Colon (tissue), 2 donors: ENCODE results near the gene NDUFS4.
"Not testable (repeated sequence)": the region's sequence is repeated elsewhere in the genome, so short reads cannot be mapped to it uniquely, and the experiment has no call there.

Source experiments
- FAIRE-seq: peaks from 2 replicates; lab custom pipeline; 2012; peaks lifted over from hg19 to GRCh38; lab: Jason Lieb, UNC
- donor health status: control.
- donor health status: control.

The NDUFS4 gene

GRCh38 chr5:53560506-53561191 lies at the start of gene NDUFS4:
Gene NDUFS4, plus strand, starts transcription at chr5:53560639. Its CDS starts 24 bp downstream, at chr5:53560663.
- FAIRE-seq: no peak

GRCh38 chr5:53512539-53512938 lies 47.9 kb upstream of the NDUFS4 start:
- no peak for FAIRE-seq

- FAIRE-seq: no peak
These were observed 44.5 kb upstream of the NDUFS4 start for GRCh38 chr5:53515988-53516387.

DNA sequence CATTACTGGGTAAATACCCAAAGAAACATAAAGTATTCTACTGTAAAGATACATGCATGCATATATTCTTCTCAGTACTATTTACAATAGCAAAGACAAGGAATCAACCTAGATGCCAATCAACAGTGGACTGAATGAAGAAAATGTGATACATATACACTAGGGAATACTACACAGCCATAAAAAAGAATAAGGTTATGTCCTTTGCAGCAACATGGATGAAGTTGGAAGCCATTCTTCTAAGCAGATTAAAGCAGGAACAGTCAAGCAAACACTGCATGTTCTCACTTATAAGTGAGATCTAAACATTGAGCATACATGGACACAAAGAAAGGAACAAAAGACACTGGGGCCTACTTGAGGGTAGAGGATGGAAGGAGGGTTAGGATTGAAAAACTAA lies 39.6 kb upstream of the NDUFS4 start:
- no peak for FAIRE-seq

DNA sequence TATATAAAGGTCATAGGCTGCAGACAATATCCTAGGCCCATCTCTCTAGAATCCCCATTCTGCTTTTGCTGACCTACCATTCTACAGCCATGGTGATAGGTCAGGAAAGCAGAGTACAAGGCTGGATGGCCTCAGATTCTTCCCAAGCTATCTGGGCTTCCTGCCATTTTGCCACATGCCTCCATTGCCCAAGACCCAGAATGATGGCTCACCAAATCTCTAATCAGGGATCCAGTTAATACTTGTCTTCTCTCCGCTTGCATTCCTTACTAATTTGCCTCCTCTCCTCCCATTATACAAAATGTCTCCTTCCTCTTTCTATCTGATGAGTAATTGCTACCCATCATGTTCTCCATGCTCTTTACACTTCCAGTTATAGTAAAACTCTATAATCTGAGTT lies 22.7 kb upstream of the NDUFS4 start:
- no peak for FAIRE-seq

DNA sequence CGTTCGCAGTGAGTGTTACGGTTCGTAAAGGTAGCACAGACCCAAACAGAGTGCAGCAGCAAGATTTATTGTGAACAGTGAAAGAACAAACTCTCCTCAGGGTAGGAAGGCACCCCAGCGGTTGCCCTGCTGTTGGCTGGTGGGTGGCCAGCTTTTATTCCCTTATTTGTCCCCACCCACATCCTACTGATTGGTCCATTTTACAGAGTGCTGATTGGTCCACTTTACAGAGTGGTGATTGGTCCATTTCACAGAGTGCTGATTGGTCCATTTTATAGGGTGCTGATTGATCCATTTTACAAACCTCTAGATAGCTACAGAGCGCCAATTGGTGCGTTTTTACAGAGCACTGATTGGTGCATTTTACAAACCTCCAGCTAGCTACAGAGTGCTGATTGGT lies 19.7 kb upstream of the NDUFS4 start:
- FAIRE-seq: not testable (repeated sequence)

GRCh38 chr5:53541859-53542258 lies 18.6 kb upstream of the NDUFS4 start:
- FAIRE-seq: no peak

DNA sequence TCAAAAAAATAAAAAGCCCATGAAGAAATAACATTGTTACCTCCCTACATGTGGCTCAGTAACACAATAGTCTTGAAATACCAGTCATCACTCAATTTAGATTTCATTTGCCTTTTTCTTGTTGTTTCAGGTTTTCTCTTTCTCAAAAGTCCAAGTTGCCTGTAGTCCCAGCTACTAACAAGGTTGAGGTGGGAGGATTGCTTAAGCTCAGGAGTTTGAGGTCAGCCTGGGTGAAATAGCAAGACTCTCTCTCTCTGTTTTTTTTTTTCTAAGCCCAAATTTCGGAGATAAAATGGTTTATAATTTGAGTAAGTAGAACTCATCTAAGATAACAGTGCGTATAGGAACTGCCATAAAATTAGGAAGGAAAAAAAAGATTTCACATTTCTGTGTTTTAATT lies 17.5 kb upstream of the NDUFS4 start:
- FAIRE-seq: no peak

DNA sequence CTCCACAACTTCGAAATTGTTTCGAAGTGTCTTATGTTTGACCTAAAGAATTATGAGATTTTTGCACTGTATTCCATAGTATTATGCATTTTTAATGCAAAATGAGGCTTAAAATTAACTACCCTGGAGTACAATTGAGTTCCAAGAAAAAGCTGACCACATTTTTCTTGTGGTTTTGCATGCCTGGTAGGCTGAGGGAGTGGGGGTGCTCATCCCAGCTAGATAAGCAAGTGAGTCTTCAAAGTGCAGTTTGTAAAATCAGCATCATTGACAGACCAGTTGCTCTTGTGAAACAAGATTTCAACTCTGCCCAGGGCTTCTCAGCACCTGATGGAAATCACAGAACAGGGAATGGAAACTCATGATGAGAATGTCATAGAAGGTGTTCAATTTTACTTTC lies 17.0 kb upstream of the NDUFS4 start:
- no peak for FAIRE-seq

DNA sequence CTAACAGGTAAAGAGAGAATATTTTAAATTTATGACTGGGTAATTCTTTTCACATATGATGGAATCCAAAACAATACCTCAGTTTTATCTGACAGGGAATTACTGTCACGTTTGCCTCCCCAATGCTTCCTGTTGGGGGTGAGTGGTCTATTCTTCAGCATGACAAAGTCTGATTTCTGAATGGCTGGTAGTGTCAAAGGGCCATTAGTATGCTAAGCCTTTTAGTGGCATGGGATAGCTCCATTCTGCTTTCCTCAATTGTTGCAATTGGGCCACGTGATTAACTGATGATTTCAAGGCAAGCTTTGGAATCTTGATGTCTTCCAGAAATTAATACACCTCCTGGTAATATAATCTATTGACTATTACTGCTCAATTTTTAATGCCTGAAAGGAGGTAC lies 14.7 kb upstream of the NDUFS4 start:
- FAIRE-seq: no peak

DNA sequence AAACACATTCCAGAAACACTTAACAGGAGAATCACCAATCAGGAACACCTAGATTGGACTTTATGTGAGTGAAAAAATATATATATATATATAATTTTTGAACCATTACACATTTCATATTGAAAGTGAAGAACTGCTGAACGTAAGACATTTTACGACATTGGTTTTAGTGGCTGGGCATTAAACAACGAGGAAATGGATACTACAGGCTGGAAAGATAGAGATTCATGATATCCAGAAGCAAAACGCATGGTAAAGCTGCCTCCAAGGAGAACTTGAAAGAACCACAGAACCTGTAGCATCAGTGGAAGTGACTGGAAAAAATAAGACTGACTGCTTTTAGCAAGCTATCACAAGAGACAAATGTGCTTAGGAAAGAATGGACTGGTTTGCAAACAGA lies 13.2 kb upstream of the NDUFS4 start:
- FAIRE-seq: no peak

GRCh38 chr5:53548501-53548900 lies 11.9 kb upstream of the NDUFS4 start:
- not testable (repeated sequence) for FAIRE-seq

DNA sequence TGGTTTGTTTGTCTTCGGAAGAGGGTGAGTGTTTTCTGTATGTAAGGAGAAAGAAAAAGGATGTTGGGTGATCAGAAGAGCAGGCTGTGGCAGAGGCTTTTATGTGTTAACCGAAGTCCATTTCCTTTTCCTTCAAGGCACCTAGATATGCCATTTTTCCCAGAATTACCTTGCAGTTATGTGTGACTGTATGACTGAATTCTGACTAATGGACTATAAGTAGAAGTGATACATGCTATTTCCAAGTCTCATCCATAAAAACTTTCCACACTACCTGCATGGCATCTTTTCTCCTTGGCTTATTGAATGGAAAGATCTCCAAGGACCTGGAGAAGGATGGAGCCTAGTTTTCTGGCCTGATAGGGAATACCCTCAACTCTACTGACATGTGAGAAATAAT lies 10.6 kb upstream of the NDUFS4 start:
- no peak for FAIRE-seq

DNA sequence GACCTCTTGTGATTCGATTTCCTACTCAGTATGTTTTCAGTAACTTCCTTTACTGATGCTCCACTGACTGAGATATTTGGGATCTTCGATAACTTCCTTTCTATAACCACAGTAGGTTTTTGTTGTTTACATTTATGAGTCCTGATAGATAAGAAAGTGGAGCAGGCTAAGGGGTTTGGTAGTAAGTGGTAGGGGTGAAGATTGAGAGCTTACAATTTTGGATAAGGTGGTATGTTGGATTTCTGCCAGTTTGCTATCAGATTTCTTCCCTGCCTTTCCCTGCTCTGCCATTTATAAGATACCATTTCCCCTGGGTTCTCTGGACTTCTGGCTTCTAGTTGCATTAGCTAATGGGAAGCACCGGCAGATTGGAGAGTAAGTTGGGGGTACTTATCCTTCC lies 7.9 kb upstream of the NDUFS4 start:
- FAIRE-seq: no peak

- no peak for FAIRE-seq
These were observed 6.0 kb upstream of the NDUFS4 start for GRCh38 chr5:53554444-53554843.

DNA sequence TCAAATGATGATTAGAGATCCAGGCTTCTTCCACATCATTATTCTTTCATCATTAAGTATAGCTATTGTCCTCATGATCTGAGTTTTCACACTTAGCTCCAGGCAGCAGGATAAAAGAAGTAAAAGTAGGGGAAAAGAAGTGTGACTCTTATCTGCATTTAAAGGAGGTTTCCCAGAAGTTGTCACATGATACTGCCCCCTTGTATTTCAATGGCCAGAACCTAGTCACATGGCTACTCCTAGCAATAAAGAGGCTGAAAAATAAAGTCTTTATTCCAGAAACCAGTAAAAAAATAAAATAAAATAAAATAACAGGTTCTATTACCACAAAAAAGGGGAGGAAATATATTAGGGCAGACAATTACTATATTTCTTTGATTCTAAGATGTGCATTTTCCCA lies 5.3 kb upstream of the NDUFS4 start:
- no peak for FAIRE-seq

DNA sequence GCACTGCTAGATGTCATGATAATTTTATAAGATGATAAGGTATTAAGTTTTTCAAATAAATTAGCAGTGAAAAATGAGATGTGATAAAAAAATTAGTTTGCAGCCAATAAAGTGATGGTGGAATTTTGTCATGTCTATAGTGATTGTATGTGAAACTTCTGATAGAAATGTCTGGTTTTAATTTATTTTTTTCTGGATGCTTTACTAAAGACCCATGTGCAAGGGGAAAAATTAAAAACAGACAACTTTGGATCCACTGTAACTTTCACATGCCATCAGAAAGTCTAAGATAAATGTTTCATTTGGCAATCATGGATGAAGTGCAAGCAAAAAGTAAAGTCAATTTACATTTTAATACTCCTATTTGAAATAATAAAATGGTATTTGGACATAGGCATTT lies 4.4 kb upstream of the NDUFS4 start:
- FAIRE-seq: no peak

DNA sequence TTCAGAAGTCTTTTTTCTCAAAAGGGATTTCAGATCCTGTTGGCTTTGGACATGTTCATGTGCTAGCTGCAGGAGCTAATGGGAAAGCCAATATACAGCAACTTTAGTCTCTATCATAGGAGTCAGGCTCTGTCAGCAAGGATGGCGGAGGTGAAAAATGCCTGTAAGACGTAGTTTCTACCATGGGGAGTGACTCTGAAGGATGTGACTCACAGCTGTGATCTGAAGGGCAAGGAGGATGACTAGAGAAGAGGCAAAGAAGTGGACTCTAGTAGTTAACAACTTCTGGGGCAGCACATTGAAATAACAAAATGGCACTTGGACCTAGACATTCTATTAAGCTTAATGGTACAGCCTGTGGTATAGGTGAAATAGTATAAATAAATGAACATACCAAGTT lies 3.1 kb upstream of the NDUFS4 start:
- no peak for FAIRE-seq

DNA sequence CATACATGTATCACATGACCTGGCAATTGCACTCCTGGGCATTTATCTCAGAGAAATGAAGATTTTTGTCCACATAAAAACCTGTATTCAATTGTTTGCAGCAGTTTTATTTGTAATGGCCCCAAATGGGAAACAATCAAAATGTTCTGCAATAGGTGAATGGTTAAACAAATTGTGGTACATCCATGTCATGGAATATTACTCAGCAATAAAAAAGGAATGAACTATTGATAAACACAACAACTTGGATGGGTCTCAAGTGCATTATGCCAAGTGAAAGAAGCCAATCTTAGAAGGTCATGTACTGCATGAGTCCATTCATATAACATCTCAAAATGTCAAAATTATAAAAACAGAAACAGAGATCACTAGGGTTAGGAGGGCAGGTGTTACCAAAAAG lies 1.5 kb upstream of the NDUFS4 start:
- no peak for FAIRE-seq

DNA sequence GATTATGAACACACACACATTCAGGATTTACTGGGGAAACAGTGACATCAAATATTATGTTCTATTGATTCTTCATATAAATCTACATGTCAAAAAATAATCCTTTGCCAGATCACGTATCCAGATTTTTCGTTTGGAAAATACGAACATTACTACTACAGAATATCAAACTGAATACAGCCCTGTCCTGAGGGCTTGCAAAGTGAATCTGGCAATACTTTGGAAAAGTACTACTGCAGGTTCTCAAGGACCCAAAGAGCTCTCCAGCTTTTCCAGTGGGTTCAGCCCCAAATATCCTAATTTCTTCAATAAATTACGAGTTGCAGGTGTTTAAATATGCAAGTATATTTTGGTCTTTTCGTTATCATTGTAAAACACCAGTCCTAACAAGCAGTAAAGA lies 411 bp upstream of the NDUFS4 start:
- no peak for FAIRE-seq

- FAIRE-seq: no peak
These were observed 8.0 kb downstream of the NDUFS4 start for GRCh38 chr5:53568401-53568800.

DNA sequence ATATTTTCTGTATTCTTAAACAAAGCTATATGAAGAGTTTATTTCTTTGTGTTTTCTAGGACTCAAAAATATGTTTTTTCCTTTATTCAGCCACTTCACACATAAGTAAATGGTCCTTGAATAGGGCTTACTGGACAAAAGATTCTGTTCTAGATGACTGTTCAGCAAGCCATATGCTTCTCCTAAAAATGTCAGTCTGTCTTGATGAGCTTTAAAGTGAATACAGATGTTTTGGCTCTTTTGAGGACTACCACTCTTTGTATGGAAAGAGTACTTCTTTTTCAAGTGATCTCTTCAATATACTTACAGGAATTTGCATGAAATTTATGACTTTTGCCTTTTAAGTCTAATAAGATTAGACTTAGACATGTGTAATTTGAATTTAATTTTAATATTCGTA lies 8.4 kb downstream of the NDUFS4 start:
- no peak for FAIRE-seq

- FAIRE-seq: no peak
These were observed 9.0 kb downstream of the NDUFS4 start for GRCh38 chr5:53569453-53569852.

GRCh38 chr5:53571403-53571802 lies 11.0 kb downstream of the NDUFS4 start:
- FAIRE-seq: no peak

- no peak for FAIRE-seq
These were observed 14.7 kb downstream of the NDUFS4 start for GRCh38 chr5:53575101-53575500.
